ENCODE results near the gene GDPD2. TPM values are rescaled to one million over a fixed set of nuclear protein-coding genes. Genes with fewer than 3 reads are reported as not detected.

Gene GDPD2
- total RNA-seq, 6 experiments from 2014 or later = not detected

DNA sequence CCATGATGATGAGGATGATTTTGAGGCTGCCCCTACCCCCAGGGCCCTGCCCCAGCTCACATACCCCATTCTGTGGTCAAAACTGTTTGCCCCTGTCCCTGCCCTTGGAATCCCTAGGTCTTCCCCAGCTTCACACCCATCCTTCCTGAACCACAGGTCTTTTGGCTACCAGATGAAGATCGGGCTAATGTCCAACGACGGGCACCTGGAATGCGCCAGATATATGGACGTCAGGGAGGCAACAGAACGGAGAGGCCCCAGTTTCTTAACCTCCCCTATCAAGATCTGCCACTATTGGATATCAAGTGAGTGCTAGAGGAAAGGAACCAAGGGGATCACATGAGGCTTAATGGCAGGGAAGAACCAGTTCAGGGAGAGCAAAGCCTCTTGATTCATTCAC, 6.6 kb downstream of the GDPD2 start:
- intact Hi-C loops (cut with DNase I) = no loop called here
- 78% methylated on average over 5 of the region's 6 CpGs for WGBS (ENCODE audit: insufficient coverage, low coverage, low lambda C conversion rate, missing lambda C conversion rate)
- H3K4me1 ChIP-seq = no peaks in the 10 kb centered on the region
- no peaks in the 10 kb centered on the region for H3K36me3 ChIP-seq
- H3K9me3 ChIP-seq = no peaks in the 10 kb centered on the region
- no peak overlapping the region for H3K27ac ChIP-seq
- no peak for DNase-seq
- TF ChIP-seq, protein P1, sequence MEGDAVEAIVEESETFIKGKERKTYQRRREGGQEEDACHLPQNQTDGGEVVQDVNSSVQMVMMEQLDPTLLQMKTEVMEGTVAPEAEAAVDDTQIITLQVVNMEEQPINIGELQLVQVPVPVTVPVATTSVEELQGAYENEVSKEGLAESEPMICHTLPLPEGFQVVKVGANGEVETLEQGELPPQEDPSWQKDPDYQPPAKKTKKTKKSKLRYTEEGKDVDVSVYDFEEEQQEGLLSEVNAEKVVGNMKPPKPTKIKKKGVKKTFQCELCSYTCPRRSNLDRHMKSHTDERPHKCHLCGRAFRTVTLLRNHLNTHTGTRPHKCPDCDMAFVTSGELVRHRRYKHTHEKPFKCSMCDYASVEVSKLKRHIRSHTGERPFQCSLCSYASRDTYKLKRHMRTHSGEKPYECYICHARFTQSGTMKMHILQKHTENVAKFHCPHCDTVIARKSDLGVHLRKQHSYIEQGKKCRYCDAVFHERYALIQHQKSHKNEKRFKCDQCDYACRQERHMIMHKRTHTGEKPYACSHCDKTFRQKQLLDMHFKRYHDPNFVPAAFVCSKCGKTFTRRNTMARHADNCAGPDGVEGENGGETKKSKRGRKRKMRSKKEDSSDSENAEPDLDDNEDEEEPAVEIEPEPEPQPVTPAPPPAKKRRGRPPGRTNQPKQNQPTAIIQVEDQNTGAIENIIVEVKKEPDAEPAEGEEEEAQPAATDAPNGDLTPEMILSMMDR (IDR thresholded peaks at IDR 0.05) = no peak
- TF ChIP-seq POLR2A (IDR thresholded peaks at IDR 0.05) = no peak
- H3K4me3 ChIP-seq = no peak overlapping the region
- no peak for ATAC-seq
- no peaks in the 10 kb centered on the region for H3K27me3 ChIP-seq

DNA sequence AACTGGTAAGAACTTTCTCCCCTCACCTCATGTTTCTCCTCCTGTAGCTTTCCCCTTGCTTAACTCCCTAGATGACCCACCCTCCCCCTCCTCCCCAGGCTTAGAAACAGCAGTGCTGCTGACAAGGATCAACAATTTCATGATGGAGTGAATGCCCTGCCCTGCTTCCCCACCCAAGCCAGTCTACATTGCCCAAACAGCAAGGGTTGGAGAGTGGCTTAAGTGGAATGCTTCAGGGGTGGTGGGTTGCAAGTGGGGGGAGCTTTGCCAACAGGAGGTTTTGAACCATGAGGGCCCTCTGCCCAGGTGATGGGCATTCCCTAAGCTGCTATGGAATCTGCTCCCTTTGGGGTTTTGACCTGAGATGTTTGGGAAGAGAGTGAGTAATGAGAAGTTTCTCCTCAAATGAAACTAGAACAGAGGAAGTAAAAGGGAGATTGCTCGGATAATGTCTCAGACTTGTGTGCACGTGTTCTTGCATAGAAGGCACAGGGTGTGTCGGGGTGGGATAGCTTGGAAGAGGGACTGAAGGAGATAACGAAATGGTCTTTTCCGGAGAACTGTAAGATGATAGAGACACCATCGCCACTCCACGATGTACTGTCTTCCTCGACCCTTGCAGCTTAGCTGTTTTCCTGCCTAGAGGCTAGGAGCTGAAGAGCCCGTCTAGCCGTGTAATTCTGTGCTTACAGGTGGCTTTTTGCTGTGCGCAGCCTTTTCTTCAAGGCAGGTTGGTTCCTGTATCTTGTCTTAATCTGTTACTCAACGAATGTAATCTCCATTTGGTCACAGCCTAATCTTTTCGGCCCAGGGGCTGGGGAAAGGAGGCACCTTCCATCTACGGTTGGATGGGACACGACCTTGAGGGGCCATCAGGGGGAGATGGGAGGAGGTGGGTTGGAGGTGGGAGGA, 10.1 kb downstream of the GDPD2 start:
- H3K4me3 ChIP-seq = peak overlapping the region; percentile 45 to 60 (median 58)
- ATAC-seq = no peak
- no peaks in the 10 kb centered on the region for H3K36me3 ChIP-seq
- no peak overlapping the region for H3K27ac ChIP-seq
- no peaks in the 10 kb centered on the region for H3K4me1 ChIP-seq
- no peaks in the 10 kb centered on the region for H3K9me3 ChIP-seq
- intact Hi-C loops (cut with DNase I) = no loop called here
- TF ChIP-seq, protein P1 (IDR thresholded peaks at IDR 0.05) = no peak
- TF ChIP-seq POLR2A (IDR thresholded peaks at IDR 0.05) = no peak
- WGBS (ENCODE audit: insufficient coverage, low coverage, low lambda C conversion rate, missing lambda C conversion rate) = 67% methylated on average over 13 of the region's 15 CpGs
- H3K27me3 ChIP-seq = no peaks in the 10 kb centered on the region
- no peak for DNase-seq

DNA sequence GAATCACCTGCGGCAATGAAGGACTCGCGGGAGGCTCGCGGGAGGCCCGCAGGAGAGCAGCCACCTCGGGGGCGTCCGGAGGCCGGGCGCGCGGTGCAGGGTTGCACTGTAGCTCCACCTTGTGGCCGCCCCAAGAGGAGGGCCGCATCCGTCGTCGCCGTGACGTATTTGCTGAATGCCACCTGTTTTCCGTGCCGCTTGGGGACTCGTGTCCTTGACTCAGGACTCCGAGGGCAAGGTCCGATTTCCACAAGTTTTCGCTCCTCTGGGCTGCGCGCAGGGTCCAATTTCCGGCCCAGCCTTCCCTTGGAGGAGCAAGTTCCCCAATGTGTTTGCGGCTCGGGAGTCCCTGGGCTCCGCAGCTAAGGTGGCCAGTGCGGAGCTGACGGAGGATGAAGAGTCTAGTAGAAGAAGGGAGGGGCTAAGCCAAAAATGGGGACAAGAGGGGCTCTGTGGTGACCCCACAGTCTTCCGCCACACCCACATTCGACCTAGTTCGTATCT, 10.8 kb downstream of the GDPD2 start:
- H3K27me3 ChIP-seq = no peaks in the 10 kb centered on the region
- peak; percentile 67 to 81 (median 75) for DNase-seq
- intact Hi-C loops (cut with DNase I) = no loop called here
- WGBS (ENCODE audit: insufficient coverage, low coverage, low lambda C conversion rate, missing lambda C conversion rate) = 39% methylated on average over 20 of the region's 37 CpGs
- H3K9me3 ChIP-seq = no peaks in the 10 kb centered on the region
- no peaks in the 10 kb centered on the region for H3K36me3 ChIP-seq
- peak overlapping the region in 2 of 3 donors; percentile 38 to 52 for H3K27ac ChIP-seq
- H3K4me1 ChIP-seq = no peaks in the 10 kb centered on the region
- TF ChIP-seq, protein P1 (IDR thresholded peaks at IDR 0.05) = peak; percentile 62 to 76 (median 74)
- peak; percentile 17 for TF ChIP-seq POLR2A (IDR thresholded peaks at IDR 0.05)
- ATAC-seq = peak; percentile 83 to 92 (median 90)
- H3K4me3 ChIP-seq = peak overlapping the region; percentile 45 to 60 (median 58)

DNA sequence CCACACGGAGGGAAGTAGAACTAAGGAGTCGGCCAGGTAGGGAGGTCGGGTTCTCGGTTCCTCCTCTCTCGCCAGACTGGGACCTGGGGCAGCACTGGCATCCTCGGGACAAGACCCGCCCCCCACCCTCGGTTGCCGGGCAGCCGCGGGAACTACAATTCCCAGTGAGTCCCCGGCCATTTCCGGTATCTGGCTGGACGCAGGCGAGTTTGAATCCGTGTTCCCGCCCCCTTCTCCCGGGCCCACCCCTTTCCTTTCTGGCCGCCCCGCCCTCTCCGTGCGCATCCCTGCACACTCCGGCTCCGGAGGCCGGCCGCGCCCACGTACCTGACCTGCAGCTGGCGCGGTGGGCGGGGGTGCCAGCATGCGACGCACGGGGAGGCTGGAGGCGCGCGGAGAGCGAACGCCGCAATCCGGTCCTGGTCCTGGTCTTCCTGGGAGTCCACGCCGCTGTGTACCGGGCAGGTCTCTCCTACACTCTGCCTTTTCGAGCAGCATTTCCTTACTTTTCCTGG, 11.3 kb downstream of the GDPD2 start:
- ATAC-seq (peak; percentile 90 to 95 (median 92)), DNase-seq (peak; percentile 86 to 90 (median 88))
- H3K27me3 ChIP-seq = no peaks in the 10 kb centered on the region
- 60% methylated on average over 3 of the region's 45 CpGs for WGBS (ENCODE audit: insufficient coverage, low coverage, low lambda C conversion rate, missing lambda C conversion rate)
- TF ChIP-seq POLR2A (IDR thresholded peaks at IDR 0.05) = no peak
- TF ChIP-seq, protein P1 (IDR thresholded peaks at IDR 0.05) = no peak
- H3K4me3 ChIP-seq = peak overlapping the region; percentile 45 to 60 (median 58)
- peak overlapping the region in 2 of 3 donors; percentile 38 to 52 for H3K27ac ChIP-seq
- no peaks in the 10 kb centered on the region for H3K9me3 ChIP-seq
- no peaks in the 10 kb centered on the region for H3K4me1 ChIP-seq
- no peaks in the 10 kb centered on the region for H3K36me3 ChIP-seq
- intact Hi-C loops (cut with DNase I) = no loop called here

Data from right lobe of liver (tissue), 6 donors.